GM21786 (cell line): Measurements from ENCODE around the gene FN3KRP.
"Not testable (repeated sequence)": the region's sequence is repeated elsewhere in the genome, so short reads cannot be mapped to it uniquely, and the experiment has no call there.

ENCODE experiments used
- ATAC-seq: cut with Tn5 transposase; IDR thresholded peaks from one replicate; pipeline ENCODE4 v1.9.1; 2021; ENCODE audit not compliant: unreplicated experiment

FN3KRP gene

DNA sequence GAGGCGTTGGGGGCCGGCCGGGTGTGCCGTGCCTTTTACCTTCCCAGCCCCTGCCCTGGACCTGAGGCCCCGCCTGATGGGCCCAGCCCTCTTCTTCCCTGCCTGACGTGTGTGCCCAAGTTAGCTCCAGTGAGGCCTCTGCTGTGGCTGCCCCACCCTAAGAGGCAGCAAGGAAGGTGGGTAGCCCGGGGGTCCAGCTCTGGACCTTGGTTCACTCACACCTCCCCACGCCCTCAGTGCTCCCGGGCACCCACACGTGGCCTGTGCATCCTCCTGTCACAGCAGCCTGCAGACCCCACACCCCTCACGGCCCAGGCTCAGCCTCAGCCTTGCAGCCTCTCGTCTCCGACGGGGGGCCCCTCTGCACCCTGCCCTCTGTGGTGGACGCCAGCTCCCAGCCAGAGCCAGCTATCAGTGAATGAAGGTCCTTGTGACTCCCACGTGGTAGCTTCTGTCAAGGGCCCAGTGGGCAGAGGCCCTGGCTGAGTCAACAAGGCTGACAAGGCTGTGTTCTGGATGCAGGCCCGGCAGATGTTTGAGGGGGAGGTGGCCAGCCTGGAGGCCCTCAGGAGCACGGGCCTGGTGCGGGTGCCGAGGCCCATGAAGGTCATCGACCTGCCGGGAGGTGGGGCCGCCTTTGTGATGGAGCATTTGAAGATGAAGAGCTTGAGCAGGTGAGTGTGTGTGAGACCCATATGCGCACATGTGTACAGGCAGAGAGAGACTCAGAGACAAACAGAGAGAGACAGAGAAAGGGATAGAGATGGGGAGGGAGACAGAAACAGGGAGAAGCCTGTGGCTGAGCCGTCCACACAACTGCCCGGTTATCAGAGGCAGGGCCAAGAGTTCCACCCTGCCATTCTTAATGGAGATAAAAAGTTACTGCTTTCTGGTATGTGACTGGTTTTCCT is 21.7 kb downstream of the FN3KRP start:
- no peak for ATAC-seq

GRCh38 chr17:82740906-82741759 is 24.6 kb downstream of the FN3KRP start:
- ATAC-seq: no peak

DNA sequence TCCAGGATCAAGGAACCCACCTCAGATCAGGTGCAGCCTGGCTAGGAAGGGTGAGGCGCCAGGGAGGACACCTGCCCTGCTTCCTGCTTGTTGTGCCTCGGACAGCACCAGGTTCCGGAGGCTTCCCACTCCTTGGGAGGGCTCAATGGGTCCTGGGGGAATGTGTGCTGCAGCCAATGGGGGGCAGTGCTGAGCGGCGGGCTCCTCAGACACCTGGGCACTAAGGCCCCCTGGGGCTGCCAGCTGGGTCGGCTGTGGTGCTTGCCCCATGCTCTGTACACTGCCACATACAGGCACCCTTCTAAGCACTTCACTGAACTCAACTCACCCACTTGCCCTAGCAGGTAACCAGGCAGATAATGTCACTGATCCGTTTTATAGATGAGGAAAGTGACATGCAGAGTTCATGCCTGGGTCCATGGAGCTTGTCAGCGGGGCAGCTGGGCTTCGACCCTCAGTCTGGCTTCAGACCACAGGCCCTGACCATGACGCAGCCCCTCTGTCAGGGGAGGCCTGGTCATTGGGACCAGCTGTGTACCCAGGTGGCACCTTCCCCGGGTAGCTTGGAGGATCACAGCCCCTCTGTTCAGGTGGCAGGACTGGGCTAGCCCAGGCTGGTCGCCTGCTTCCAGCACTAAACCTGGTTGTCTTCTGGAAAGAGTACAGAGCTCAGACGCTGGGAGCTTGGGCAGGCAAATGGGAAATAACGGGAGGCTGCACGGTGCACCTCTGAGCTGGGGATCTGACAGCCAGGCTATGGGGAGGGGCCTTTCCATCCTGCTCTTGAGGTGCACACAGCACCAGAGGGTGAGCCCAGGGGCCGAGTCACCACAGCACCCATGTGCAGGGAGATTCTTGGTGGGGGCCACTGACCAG is 27.1 kb downstream of the FN3KRP start:
- ATAC-seq: no peak

GRCh38 chr17:82744736-82745135 is 28.2 kb downstream of the FN3KRP start:
- ATAC-seq: not testable (repeated sequence)

DNA sequence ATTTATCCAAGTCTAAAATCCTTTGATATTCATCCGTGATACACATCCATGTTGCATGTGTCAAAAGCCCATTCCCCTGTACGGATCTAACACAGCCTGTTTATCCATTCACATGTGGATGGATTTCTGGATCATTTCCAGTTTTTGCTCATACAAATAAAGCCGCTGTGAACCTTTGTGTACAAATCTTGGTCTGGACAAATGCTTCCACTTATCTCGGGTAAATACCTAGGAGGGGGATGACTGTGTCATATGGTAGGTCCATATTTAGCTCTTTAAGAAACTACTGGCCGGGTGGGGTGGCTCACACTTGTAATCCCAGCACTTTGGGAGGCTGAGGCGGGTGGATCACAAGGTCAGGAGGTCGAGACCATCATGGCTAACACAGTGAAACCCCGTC is 29.0 kb downstream of the FN3KRP start:
- ATAC-seq: no peak

- no peak for ATAC-seq
Measured at GRCh38 chr17:82748756-82749155, 32.2 kb downstream of the FN3KRP start.

DNA sequence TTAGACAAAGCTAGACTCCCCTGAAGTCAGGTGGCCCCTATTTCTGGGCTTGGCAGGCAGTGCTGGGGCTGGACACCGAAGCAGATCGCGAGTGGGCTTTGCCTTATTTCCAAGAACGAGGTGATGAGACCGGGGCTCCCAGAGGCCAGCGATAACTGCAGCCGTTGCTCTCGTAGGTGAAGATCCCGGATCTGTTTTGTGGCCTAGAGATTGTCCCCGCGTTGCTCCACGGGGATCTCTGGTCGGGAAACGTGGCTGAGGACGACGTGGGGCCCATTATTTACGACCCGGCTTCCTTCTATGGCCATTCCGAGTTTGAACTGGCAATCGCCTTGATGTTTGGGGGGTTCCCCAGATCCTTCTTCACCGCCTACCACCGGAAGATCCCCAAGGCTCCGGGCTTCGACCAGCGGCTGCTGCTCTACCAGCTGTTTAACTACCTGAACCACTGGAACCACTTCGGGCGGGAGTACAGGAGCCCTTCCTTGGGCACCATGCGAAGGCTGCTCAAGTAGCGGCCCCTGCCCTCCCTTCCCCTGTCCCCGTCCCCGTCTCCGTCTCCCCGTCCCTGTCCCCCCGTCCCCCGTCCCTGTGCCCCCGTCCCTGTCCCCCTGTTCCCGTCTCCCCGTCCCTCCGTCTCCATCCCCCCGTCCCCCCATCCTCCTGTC is 33.9 kb downstream of the FN3KRP start:
- no peak for ATAC-seq

DNA sequence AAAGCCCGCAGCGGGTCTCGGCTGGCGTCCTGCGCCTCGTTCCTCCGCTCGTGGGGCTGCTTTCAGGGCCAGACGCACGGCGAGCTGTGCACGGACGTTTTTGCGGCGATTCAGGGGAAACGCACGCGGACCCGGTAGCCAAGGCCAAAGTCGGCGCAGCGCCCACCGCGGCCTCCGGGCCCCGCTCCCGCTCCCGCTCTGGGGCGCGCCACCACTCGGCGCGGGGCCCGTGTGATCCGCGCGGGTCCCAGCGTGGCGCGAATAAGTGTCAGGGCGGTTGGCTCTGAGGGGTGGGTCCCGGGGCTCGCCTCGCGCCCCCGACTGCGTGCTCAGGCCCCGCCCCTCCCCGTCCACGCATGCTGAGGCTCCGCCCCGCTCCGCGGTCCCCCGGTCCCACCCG is 34.7 kb downstream of the FN3KRP start:
- peak; percentile 9 for ATAC-seq

- ATAC-seq: peak; percentile 72
Measured at GRCh38 chr17:82751571-82752370, 35.3 kb downstream of the FN3KRP start, which contains the start of gene TBCD. Gene TBCD, plus strand, starts transcription at chr17:82752065. Its CDS starts 129 bp downstream, at chr17:82752194.

- peak; percentile 14 for ATAC-seq
Measured at GRCh38 chr17:82752371-82753200, 36.1 kb downstream of the FN3KRP start.

DNA sequence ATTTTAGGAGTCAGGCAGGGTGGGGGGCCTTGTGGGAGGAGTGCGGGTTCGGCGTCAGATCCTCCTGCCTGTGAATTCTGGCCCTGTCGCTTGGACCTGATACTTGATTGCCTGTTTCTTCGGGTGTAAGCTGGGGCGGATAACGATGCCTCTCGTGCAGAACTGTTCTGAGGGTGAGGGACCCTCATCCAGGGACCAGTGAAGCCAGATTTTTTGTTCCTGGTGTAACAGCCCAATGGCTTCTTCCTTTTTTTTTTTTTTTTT is 36.6 kb downstream of the FN3KRP start:
- no peak for ATAC-seq

DNA sequence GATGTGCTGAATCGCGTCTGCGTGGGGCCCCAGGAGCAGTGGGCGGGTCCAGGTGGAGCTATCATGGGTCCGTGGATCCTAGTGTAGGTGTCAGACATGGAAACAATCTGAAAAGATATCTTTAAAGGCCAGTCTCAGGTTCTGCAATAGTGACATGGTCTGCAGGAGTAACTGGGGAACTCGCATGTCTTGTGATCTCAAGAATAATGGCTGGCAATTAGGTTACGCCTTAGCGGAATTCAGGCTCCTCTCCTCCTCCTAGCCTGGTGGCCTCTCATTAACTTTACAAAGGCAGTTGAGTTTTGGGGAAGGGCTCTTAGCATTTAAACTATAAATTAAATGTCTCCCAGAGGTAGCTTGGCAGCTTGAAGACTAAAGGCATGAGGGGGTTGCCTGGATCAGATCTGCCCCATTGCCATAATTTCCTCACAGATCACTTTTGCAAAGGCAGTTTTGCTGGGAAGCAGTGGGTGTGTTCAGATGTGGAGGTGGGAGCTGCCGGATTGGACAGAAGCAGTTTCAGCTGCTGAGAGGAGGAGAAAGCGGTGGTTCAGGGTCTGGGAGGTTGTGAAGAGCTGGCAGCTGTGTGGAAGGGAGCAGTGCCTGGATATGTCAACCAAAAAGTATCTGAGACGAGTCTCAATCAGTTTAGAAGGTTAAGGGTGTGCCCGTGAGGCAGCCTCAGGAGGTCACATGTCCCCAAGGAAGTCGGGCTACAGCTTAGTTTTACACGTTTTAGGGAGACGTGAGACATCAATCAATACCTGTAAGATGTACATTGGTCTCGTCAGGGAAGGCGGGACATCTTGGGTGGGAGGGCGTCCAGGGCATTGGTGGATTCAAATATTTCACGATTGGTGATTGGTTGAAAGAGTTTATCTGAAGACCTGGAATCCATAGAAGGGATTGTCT is 38.0 kb downstream of the FN3KRP start:
- ATAC-seq: no peak

DNA sequence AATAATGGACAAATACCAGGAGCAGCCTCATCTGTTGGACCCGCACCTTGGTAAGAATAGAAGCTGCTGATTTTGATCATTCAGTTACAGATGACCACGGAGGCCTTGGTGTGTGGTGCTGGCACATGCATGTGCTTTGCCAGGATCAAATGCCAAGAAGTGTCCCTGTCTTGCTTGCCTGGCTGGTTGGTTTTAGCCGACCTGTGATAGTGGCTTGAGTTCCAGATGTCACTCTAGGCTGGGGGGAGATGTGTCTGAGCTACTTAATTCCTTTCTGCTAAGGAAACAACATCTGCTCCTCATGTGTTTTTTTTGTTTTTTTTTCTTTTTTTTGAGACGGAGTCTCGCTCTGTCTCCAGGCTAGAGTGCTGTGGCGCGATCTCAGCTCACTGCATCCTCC is 39.7 kb downstream of the FN3KRP start:
- no peak for ATAC-seq

GRCh38 chr17:82765371-82765770 is 48.9 kb downstream of the FN3KRP start:
- no peak for ATAC-seq

DNA sequence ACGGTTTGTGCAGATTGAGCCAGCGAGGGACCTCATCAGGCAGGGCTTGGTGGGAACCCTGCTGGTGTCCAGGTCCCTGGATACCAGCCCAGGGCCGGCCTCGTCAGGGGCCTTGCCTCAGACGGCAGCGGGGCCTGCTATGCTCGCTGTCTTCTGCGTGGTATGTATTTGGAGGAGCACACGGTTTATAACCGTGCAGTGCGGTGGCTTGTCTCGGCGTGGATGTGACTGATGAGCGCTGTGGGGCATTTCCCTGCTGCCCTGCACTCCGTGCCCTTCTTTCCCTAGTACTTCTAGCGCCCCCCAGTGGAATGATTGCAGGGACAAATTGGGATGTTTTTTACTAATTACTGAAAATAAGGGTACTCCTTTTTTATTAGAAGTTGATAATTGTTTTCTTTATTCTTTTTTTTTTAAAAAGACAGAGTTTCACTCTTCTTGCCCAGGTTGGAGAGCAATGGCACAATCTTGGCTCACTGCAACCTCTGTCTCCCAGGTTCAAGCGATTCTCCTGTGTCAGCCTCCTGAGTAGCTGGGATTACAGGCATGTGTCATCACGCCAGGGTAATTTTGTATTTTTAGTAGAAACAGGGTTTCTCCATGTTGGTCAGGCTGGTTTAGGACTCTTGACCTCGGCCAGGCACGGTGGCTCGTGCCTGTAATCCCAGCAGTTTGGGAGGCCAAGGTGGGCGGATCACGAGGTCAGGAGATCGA is 50.7 kb downstream of the FN3KRP start:
- ATAC-seq: no peak

DNA sequence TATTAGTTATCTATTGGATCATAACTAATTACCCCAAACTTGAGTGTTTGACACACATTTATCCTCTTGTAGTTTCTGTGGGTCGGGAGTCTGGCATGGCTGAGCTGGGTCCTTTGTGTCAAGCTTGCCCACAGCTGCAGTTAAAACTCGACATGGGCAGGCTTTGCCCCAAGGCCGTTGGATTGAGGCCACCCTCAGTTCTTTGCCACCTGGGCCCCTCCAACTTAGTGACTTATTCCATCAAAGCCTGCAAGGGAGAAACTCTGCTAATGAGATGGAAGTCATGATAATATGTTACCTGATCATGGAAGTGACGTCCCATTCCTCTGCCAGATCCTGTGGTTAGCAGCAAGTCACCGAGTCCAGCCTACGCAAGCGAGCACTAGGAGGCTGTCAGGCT is 52.5 kb downstream of the FN3KRP start:
- ATAC-seq: no peak

DNA sequence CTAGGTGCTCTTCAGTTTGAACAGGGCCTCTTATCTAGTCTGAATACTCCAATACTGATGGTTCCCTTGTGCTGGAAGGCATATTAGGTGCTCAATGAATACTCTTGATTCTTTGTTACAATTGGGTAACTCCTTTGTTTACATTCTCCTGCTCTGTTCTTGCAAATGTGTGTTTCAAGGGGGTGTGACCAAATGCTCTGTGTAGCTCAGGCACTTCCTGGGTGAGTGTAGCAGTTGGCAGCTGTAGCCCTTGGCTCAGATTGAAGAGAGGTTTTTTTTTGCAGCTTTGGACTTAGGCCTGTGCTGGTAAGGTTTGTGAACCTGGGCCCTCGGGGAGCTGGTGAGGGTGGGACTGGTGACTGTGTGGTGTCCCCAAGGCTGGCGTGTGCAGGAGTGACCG is 55.5 kb downstream of the FN3KRP start:
- ATAC-seq: no peak
